ENCODE data around the gene ZNF101. TPM values are rescaled to one million over a fixed set of nuclear protein-coding genes. Genes with fewer than 3 reads are reported as not detected.
A peak's percentile ranks its signal among the peaks of the same experiment; 100 is the strongest.

The ZNF101 gene
- polyA plus RNA-seq, 1 donor (not counting 4 experiments of a cell fraction or from before 2014, with no cell fraction given) = 9.8 TPM

- Histone ChIP-seq H3K9me1 (ENCODE audit: control insufficient read depth, extremely low read depth, insufficient read depth, low read length) (no peaks in the 10 kb centered on the region), H3K4me2 (ENCODE audit: control insufficient read depth, extremely low read depth, insufficient read depth, low read depth, low read length) (peak overlapping the region; percentile 88), H3K36me3 (ENCODE audit: control insufficient read depth in 2 of 2, extremely low read depth in 1 of 2, insufficient read depth in 2 of 2, low read length in 2 of 2) (peaks cover 0 to 2% of the 10 kb centered on the region in 2 experiments), H3K4me1 (ENCODE audit: control insufficient read depth, extremely low read depth, insufficient read depth, low read length) (peaks cover 3% of the 10 kb centered on the region), H3K9ac (ENCODE audit: control insufficient read depth, extremely low read depth, insufficient read depth, low read length) (peak overlapping the region; percentile 81), H3K79me2 (ENCODE audit: control insufficient read depth, insufficient read depth, low read length) (peaks cover 22% of the 10 kb centered on the region), H3K4me3 (ENCODE audit: control insufficient read depth in 2 of 3, extremely low read depth in 1 of 3, insufficient read depth in 2 of 3, low read depth in 1 of 3, low read length in 3 of 3) (peak overlapping the region; percentile 81 to 82 (median 82)), H4K20me1 (ENCODE audit: control insufficient read depth, extremely low read depth, insufficient read depth, low read length) (no peaks in the 10 kb centered on the region), H3K27ac (ENCODE audit: control insufficient read depth, insufficient read depth, low read length) (no peak overlapping the region), H2AFZ (ENCODE audit: control insufficient read depth, low read length) (peak overlapping the region; percentile 10), H3K9me3 (ENCODE audit: control insufficient read depth, low read depth, low read length) (no peaks in the 10 kb centered on the region), H3K27me3 (ENCODE audit: control insufficient read depth, extremely low read depth, insufficient read depth, low read length) (no peaks in the 10 kb centered on the region)
- dilution Hi-C loops (cut with MboI; ENCODE audit: extremely low pct_ligation_motif_present, low sequenced_read_pairs) = no loop called here
- TF ChIP-seq CTCF (optimal IDR thresholded peaks at IDR 0.05 in 1 of 3, IDR thresholded peaks at IDR 0.05 in 1 of 3, conservative IDR thresholded peaks at IDR 0.05 in 1 of 3; ENCODE audit: extremely low read depth in 1 of 3, insufficient read depth in 2 of 3, low read length in 3 of 3) (no peak), EZH2 (IDR thresholded peaks at IDR 0.05; ENCODE audit: low read length) (no peak)
- DNase-seq (ENCODE audit: low read depth, low spot score) (no peak), FAIRE-seq (no peak)
Measured at GRCh38 chr19:19670070-19670551, 1.5 kb downstream of the ZNF101 start.

- Histone ChIP-seq H3K9ac (ENCODE audit: control insufficient read depth, extremely low read depth, insufficient read depth, low read length) (no peak overlapping the region), H3K9me3 (ENCODE audit: control insufficient read depth, low read depth, low read length) (peaks cover 8% of the 10 kb centered on the region), H4K20me1 (ENCODE audit: control insufficient read depth, extremely low read depth, insufficient read depth, low read length) (no peaks in the 10 kb centered on the region), H3K4me3 (ENCODE audit: control insufficient read depth in 2 of 3, extremely low read depth in 1 of 3, insufficient read depth in 2 of 3, low read depth in 1 of 3, low read length in 3 of 3) (no peak overlapping the region), H3K9me1 (ENCODE audit: control insufficient read depth, extremely low read depth, insufficient read depth, low read length) (no peaks in the 10 kb centered on the region), H3K27ac (ENCODE audit: control insufficient read depth, insufficient read depth, low read length) (no peak overlapping the region), H3K4me1 (ENCODE audit: control insufficient read depth, extremely low read depth, insufficient read depth, low read length) (peaks cover 3% of the 10 kb centered on the region), H3K4me2 (ENCODE audit: control insufficient read depth, extremely low read depth, insufficient read depth, low read depth, low read length) (no peak overlapping the region), H3K79me2 (ENCODE audit: control insufficient read depth, insufficient read depth, low read length) (peaks cover 26% of the 10 kb centered on the region), H3K27me3 (ENCODE audit: control insufficient read depth, extremely low read depth, insufficient read depth, low read length) (no peaks in the 10 kb centered on the region), H2AFZ (ENCODE audit: control insufficient read depth, low read length) (no peak overlapping the region), H3K36me3 (ENCODE audit: control insufficient read depth in 2 of 2, extremely low read depth in 1 of 2, insufficient read depth in 2 of 2, low read length in 2 of 2) (peaks cover 6 to 11% of the 10 kb centered on the region in 2 experiments)
- DNase-seq (ENCODE audit: low read depth, low spot score) (no peak), FAIRE-seq (no peak)
- no peak for TF ChIP-seq EZH2 (IDR thresholded peaks at IDR 0.05; ENCODE audit: low read length)
- dilution Hi-C loops (cut with MboI; ENCODE audit: extremely low pct_ligation_motif_present, low sequenced_read_pairs) = no loop called here
Measured at GRCh38 chr19:19672816-19673215, 4.2 kb downstream of the ZNF101 start.

DNA sequence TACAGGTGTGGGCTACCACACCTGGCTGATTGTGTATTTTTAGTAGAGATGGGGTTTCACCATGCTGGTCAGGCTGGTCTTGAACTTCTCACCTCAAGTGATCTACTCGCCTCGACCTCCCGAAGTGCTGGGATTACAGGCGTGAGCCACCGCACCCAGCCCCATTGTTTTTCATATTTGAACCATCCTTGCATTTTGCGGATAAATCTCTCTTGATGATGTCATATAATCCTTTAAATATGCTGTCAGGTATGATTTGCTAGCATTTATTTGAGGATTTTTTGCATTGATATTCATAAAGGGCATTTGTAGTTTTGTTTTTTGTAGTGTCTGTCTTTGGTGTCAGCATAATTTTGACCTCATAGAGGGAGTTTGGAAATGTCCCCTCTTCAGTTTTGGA, 5.7 kb downstream of the ZNF101 start:
- H3K4me1 ChIP-seq (ENCODE audit: control insufficient read depth, extremely low read depth, insufficient read depth, low read length) = peaks cover 3% of the 10 kb centered on the region
- dilution Hi-C loops (cut with MboI; ENCODE audit: extremely low pct_ligation_motif_present, low sequenced_read_pairs) = no loop called here
- no peaks in the 10 kb centered on the region for H4K20me1 ChIP-seq (ENCODE audit: control insufficient read depth, extremely low read depth, insufficient read depth, low read length)
- H3K27me3 ChIP-seq (ENCODE audit: control insufficient read depth, extremely low read depth, insufficient read depth, low read length) = no peaks in the 10 kb centered on the region
- no peak overlapping the region for H3K4me3 ChIP-seq (ENCODE audit: control insufficient read depth in 2 of 3, extremely low read depth in 1 of 3, insufficient read depth in 2 of 3, low read depth in 1 of 3, low read length in 3 of 3)
- H3K9me3 ChIP-seq (ENCODE audit: control insufficient read depth, low read depth, low read length) = peaks cover 15% of the 10 kb centered on the region
- DNase-seq (ENCODE audit: low read depth, low spot score) (no peak), FAIRE-seq (no peak)
- no peak overlapping the region for H3K4me2 ChIP-seq (ENCODE audit: control insufficient read depth, extremely low read depth, insufficient read depth, low read depth, low read length)
- peaks cover 24% of the 10 kb centered on the region for H3K79me2 ChIP-seq (ENCODE audit: control insufficient read depth, insufficient read depth, low read length)
- H3K9me1 ChIP-seq (ENCODE audit: control insufficient read depth, extremely low read depth, insufficient read depth, low read length) = no peaks in the 10 kb centered on the region
- H3K36me3 ChIP-seq (ENCODE audit: control insufficient read depth in 2 of 2, extremely low read depth in 1 of 2, insufficient read depth in 2 of 2, low read length in 2 of 2) = peaks cover 13 to 18% of the 10 kb centered on the region in 2 experiments
- TF ChIP-seq EZH2 (IDR thresholded peaks at IDR 0.05; ENCODE audit: low read length) (no peak), CTCF (optimal IDR thresholded peaks at IDR 0.05 in 1 of 3, IDR thresholded peaks at IDR 0.05 in 1 of 3, conservative IDR thresholded peaks at IDR 0.05 in 1 of 3; ENCODE audit: extremely low read depth in 1 of 3, insufficient read depth in 2 of 3, low read length in 3 of 3) (no peak)
- no peak overlapping the region for H3K9ac ChIP-seq (ENCODE audit: control insufficient read depth, extremely low read depth, insufficient read depth, low read length)
- no peak overlapping the region for H3K27ac ChIP-seq (ENCODE audit: control insufficient read depth, insufficient read depth, low read length)
- H2AFZ ChIP-seq (ENCODE audit: control insufficient read depth, low read length) = no peak overlapping the region
